ENCODE results near the gene KCNIP4.

Gene KCNIP4

DNA sequence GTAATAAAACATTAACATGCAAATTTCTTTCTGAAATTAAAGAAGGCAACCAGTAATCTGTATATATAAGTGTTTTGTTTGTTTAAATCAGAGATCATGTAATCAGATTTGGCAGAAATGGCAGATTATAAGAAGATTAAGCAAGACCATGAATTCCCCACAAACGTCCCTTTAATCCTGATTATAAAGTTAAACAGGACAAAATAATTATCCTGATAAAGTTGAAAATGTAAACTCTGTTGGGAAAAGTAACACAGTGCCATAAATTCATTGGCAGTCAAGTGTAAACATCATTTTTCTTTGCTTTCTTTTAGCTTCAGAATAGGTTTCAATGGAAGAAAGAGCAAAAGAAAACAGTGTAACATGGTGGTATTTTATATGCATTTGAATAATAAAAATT, 256.3 kb downstream of the KCNIP4 start:
- no peak for DNase-seq (ENCODE audit: low read depth in 2 of 2)

DNA sequence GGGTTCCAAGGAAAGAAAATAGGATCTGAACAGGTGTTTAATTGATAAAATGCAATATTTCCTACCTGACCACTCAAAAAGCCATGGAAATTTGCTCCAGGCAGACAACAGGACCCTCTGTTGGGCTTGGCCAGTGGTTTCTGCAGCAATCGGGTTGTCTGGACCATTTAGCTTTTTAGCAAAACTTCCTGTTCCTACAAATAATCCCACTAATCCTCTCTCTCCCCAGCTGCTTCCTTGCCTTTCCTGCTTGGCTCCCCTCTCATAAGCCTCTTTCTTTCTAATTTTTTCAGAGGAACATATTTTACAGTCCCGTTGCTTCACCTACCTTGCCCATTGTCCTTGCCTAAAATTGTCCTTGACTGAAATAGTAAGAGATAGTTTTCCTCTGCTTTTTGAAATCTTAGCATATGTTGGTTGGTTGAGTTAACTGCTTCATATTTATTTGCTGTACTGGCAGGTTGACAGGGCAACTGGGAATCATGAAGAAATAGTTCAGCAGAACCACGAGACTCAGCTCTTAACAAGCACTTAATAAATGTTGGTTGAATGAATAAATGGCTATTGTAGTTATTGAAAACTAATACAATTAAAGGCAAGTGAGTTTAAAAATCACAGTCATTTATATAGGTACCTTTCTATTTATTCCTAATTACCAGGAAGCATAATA, 259.8 kb downstream of the KCNIP4 start:
- DNase-seq (ENCODE audit: low read depth in 2 of 2), result no peak

DNA sequence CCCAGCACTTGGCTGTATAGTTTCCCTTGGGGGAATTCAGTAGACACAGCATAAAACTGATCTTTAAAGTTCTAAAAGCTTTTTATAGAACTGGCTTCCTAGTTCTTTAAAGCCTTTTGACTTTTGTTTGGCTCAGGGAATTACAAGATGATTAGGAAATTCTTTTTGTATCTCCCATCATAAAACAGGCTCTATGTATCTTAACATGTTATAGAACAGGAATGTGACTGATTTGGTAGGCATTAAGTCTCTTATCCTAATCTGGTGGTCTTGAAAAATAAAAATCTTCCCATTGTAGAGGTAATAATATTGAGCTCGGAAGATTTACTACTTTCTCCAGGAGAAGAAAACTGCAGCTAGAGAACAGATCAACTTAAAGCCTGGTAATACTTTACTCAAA, 262.7 kb downstream of the KCNIP4 start:
- no peak for DNase-seq (ENCODE audit: low read depth in 2 of 2)

DNA sequence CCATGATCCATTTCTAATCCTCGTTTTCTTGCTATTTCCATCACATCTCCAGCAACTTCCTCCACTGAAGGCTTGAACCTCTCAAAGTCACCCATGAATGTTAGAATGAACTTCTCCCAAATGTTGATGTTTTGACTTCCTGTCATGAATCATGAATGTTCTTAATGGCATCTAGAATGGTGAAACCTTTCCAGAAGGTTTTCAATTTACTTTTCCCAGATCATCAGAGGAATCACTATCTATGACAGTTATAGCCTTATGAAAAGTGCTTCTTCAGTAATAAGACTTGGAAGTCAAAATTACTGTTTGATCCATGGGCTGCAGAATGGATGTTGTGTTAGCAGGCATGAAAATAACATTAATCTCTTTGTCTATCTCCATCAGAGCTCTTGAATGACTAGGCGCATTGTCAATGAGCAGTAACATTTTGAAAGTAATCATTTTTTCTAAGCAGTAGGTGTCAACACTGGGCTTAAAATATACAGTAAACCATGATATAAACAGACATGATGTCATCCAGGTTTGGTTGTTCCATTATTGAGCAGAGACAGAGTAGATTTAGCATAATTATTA, 268.2 kb downstream of the KCNIP4 start:
- DNase-seq (ENCODE audit: low read depth in 2 of 2), result no peak

DNA sequence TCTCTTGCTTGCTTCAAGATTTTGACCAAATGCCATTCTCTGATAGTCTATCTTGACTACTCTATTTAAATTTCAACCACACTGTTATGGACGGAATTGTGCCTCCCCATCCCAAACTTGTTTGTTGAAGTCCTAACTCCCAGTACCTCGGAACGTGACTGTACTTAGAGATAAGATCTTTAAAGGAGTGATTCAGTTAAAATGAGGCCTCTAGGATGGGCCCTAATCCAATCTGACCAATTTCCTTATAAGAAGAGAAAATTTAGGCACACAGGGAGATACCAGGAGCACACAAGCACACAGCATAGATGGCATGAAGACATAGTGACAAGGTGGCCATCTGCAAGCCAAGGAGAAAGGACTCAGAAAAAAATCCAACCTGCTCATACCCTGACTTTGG, 269.9 kb downstream of the KCNIP4 start:
- no peak for DNase-seq (ENCODE audit: low read depth in 2 of 2)

DNA sequence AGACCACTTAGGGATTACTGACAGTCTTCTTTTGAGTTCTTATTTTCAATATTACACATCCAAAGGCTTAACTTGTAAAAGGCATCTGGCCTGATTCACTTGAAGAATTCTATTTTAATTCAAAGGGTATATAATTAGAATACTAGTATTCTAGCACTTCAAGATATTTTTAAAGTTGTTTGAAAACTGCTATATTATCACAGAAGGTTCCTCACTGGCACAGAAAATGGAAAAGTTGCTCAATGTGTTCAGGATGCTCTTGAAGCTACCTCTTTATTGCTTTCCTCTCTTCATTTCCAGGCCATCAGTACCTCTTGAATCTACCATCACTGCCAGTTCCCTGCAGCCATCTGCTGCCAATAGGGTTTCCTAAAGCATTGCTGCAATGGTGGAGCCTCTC, 271.4 kb downstream of the KCNIP4 start:
- DNase-seq (ENCODE audit: low read depth in 2 of 2), result no peak

DNA sequence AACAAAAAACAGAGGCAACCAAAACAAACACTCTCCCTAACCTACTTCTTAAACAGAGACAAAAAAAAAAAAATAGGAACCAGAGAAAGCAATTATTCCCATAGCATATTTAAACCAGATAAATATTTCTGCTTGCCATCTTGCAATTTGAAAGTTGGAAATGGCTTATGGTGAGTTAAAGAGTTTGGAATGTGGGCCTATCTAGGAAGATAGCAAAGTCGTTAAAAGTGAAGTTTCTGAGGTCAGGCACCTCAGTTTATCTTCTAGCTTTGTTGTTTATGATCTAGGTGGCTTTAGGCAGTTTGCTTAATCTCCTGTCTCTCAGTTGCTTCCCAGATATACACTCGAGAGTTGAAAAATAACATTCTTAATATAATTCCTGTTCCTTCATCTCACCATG, 284.2 kb downstream of the KCNIP4 start:
- no peak for DNase-seq (ENCODE audit: low read depth in 2 of 2)

DNA sequence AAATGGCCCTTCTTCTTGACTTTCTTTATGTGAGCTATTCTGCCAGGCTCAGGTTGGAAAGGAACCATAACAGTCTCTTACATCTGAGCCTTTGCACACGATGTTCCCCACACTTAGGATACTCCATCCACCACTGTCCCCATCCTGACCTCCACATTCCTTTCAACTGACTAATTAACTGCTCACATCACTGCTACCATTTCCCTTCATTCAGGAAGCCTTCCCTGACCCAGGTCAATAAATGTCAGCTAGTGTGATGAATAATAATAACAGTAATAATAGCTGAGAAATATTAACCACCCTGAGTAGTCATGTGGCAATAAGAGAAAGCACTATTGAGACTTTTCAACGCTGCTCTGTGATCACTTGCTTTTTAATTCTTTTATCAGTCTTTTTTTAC, 291.7 kb downstream of the KCNIP4 start:
- DNase-seq (ENCODE audit: low read depth in 2 of 2), result no peak

DNA sequence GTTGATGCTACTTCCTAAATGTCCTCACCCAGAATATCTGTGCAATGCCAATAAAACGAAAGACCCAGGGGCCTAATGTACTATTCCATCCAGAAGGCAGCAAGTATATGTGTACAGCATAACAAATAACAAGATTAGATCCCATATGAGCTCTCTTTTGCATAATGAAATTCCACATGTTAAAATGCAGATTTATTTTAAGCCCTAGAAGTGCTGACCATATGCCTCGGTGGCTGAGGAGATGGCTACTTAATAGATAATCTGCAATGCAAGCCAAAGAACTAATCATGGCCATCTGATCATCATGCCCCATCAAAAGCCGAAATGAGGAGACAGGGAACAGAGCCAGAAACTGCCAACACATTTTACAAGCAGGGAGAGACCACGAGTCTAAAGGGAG, 293.5 kb downstream of the KCNIP4 start:
- DNase-seq (ENCODE audit: low read depth in 2 of 2), result no peak

DNA sequence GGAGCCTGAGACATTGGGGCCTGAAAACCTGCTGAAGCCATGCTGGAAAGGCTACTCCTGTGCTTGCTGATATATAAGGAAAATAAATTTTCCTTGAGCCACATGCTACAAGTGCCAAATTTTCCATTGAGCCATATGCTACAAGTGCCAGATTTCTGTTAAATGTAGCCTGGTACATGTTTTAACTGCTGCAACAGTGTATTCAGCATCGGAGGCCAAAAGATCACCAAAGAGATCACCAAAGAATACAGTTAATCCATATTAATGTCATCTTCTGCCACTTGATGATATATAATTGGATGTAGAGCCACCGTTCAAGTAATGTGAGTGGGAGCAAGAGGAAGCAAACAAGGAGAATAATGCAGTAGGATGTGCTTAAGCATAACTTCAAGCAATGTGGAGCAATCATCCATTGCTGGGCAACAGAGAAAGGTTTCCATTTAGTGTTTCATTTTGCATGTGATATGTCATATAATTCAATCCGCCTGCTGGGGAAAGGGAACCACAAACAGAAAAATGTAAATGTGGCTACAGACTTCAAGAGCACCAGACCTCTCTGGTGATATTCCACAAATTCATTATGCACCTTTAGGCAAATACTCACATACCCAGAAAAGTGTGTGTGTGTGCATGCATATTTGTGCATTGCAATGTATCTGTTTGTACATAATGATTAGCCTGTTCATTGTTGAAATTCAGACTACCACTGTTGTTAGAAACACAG, 295.9 kb downstream of the KCNIP4 start:
- DNase-seq (ENCODE audit: low read depth in 2 of 2), result no peak

DNA sequence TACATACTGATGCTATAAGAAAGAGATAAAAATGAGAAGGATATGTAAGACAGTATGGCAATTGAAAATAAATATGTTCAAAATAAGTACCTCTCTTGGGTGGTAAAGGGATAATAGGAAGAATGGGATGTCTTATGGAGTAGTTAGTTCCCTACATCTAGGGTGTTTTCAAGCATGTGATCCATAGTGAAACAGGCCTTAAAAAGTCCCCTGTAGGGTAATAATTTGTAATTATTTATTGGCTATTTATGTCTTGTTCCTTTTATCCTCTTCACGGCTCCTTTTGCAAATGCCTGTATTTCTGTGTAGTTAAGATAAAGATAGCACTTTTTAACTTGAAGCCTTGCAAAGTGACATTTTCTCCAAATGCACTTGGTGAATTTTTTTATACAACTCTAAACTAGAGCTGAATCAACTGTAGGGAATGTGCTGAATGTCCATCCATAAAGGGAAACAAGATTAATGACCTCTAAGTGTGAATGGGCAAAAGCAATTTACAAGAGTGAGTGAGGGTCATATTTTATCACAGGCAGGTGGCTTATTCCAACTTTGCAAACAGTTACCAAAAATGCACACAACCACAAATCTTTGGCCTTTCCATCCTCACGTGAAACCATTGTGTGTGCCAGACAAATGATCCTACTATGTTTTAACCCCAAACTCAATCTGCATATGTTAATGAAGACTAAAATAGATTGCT, 299.0 kb downstream of the KCNIP4 start:
- no peak for DNase-seq (ENCODE audit: low read depth in 2 of 2)

DNA sequence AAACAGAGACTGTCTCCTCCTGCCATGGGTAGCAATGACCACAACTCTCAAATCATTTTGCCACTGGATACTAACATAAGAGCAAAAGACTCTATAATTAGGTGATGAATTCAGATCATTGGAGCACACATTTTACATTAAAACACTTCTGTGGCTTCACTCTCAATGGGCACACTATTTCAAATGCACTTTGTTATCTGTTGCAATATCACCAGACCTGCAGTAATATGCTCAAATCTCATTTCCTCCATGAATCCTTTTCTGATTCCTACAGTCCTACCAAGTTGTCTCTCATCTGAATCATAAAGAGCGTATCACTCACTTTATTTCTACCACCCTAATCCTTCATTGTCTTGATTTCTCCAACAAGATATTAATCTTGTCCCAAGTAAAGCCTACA, 302.8 kb downstream of the KCNIP4 start:
- DNase-seq (ENCODE audit: low read depth in 2 of 2), result no peak

DNA sequence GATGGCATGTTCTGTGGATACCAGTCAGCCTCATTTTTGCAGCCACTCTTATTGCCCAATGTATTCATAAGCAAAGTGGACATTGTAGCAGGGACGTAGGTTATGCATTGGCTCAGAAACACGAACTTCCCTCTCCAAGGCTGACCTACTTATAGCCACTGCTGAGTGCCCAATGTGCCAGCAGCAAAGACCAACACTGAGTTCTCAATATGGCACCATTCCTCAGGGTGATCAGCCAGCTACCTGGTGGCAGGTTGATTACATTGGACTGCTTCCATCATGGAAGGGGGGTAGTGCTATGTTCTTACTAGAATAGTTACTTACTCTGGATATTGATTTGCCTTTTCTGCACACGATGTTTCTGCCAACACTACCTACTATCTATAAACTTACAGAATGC, 306.9 kb downstream of the KCNIP4 start:
- DNase-seq (ENCODE audit: low read depth in 2 of 2), result no peak

DNA sequence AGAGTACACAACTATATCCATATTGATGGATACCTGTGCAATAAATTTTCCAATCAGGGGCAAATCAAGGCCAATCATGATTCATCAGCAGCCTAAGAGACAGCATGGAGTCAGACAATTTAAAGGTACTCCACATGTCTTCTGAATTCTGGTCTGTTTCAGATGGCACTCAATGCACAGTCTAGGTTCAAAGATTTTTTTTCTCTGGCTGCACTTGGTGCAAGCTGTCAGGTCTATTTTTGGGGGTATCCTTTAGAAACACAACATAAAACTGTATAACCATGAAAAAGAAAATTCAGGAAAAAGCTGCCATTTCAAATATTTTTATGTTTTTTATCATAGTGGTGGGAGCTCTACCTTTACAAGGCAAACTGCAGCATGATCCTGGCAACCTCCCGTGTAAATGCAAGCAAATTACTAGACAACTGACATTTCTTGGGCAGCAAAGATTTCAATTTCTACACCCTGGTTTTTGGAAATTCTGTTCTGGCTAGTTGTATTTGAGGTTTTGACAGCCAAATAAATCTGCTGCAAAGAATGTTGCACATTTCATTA, 310.3 kb downstream of the KCNIP4 start:
- no peak for DNase-seq (ENCODE audit: low read depth in 2 of 2)

DNA sequence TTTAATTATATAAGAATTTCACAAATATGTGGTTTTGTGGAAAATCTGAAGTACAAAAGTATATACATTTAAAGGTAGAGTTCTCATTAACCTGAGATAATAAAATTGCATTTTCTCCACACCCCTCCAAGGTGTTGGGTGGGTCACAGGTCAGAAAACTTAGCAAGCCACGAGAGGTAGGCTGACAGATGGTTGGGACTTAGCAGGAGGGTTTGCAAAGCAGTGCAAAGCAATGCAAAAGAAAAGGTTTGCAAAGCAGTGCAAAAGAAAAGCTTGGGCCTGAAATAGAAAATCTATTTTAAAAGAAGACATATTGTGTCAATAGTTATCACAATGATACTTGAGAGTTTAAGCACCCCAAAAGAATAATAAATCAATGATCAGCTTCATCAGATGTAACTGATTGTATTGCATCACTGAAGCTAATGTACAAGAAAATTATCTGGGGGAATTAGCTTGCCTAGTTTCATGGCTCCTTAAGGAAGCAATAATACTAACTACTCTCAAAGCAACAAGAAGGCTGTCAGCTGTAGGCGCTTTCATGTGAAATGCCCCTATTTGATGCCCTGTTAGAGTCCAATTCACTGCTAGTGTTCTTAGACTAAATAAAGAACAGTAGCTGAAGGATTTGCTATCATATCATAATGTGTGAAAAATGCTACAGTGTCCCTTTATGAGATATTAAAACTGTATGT, 319.5 kb downstream of the KCNIP4 start:
- no peak for DNase-seq (ENCODE audit: low read depth in 2 of 2)

DNA sequence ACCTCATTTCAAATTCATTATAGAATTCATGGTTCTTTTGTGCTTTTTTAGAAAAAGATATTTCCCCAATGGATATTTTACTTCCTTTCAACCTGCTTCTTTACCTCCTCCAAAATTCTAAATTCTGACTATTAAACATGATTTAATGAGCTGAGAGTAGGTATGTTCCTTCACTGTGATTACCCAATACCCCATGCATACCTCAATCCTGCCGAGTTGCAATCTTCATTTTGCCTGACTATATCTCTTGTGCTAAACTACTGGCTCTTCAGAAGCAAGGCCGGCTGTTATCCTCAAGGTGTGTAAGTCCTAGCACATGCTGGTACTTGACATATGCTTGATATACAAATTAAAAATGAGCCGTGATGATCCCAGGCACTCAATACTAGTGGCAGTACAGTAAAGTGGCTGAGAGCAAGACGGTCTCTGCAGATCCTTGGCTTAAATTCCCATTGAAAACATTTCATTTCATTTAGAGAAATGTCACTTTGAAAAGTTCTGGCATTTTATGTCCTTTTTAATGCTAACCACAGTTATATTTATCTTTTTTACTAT, 320.4 kb downstream of the KCNIP4 start:
- DNase-seq (ENCODE audit: low read depth in 2 of 2), result no peak

DNA sequence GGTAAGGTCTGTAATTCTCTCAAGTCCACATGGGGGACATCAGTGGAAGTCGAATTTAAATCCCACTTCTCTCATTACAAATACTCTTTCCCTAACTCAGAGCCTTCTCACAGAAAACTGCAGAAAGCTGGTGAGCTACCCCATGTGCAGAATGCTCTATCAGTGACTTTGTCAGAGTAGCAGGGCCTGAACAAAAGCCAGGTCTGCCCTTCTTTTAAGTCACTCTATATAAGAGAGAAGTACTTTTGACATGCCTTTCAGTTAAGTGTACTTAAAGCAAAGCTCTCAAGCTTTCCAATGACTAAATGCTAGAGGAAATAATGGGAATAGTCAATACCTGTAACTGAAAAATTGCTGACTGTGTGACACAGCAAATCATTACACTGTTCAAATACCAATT, 323.1 kb downstream of the KCNIP4 start:
- no peak for DNase-seq (ENCODE audit: low read depth in 2 of 2)

DNA sequence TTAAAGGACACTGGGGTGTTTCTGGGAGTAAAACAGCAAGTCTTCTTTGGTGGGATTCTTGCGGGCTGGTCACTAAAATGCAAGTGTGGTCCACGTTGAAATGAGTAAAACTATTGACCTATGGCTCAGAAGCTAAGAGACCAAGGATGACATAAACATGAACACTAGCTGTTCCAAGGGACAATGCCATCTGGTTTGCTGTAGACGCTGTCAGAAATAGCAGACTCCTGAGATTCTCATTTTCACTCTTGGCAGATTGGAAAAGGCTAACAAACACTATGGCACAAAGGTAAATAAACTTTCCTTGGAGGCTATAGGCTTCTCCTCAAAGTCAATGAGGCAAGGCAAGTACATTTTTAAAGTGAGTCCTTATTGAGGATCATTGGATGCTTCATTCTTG, 343.6 kb downstream of the KCNIP4 start:
- no peak for DNase-seq (ENCODE audit: low read depth in 2 of 2)

DNA sequence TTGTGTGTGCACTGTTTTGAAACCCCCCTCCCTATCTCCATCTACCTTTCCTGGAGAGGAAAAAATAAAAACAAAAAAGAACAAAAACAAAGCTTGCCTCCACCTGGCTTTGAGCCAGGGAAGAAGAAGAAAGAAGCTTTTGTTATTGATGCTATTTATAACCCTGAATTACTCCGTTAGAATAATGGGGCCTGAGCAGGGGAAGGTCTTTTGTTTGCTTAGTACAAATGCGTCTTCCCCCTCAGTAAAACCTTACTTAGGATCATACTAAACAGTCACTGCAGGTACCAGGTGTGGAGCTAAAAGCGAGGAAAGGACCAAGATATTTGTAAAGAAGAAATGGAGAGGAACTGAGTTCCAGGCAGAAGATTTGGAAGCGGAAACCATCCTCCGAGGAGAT, 352.1 kb downstream of the KCNIP4 start:
- no peak for DNase-seq (ENCODE audit: low read depth in 2 of 2)

DNA sequence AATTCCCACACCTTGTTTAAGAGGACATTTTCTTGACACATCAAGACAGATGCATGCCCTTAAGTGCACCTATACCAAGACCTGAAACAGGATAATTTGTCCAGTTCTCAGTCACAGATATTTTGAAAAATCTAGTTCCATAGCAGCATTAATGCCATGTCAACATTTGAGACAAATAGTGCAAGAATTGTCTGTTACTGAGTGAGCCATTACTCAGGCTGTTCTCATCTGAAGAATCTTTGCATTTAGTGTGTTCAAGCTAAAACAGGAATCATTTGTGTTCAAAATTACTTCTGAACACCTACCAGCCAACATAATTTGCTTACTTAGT, 354.9 kb downstream of the KCNIP4 start:
- DNase-seq (ENCODE audit: low read depth in 2 of 2), result no peak

DNA sequence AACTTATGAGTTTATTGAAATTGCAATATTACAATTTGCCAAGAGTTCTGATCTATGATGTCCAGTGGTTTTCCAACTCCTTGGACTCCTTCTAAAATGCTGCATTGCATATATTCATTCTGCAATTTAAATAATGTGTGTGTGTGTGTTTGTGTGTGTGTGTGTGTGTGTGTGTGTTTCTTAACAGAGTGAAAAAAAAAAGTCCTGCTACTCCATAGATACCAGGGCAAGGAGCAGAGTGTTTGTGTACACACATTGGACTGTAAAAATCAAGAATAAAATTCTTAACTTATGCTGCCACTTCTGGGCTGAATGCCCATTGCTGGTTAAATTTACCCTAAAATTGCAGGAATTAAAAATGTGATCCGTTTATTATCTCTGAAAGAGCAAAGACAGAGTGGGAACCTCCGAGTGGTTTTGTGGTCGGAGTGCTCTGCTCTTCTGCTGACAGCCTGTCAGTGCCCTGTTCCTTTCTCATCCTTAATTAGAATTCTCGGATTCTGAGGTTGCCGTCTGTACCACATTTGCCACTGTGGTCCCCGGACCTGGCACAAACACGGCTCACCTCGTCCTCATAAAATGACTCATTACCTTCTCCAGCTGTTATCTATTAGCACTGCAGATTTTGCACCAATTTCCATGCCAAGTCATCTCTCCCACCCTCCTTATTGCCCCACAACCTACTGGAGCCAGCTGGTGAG, 355.5 kb downstream of the KCNIP4 start:
- DNase-seq (ENCODE audit: low read depth in 2 of 2), result no peak

Data from stimulated activated CD4-positive, alpha-beta T cell treated with anti-CD3 and anti-CD28 coated beads, Interleukin-15, amount 100 ng/mL, for 48 hours (primary cell).